ENCODE data around the gene GSK3A.

DNA sequence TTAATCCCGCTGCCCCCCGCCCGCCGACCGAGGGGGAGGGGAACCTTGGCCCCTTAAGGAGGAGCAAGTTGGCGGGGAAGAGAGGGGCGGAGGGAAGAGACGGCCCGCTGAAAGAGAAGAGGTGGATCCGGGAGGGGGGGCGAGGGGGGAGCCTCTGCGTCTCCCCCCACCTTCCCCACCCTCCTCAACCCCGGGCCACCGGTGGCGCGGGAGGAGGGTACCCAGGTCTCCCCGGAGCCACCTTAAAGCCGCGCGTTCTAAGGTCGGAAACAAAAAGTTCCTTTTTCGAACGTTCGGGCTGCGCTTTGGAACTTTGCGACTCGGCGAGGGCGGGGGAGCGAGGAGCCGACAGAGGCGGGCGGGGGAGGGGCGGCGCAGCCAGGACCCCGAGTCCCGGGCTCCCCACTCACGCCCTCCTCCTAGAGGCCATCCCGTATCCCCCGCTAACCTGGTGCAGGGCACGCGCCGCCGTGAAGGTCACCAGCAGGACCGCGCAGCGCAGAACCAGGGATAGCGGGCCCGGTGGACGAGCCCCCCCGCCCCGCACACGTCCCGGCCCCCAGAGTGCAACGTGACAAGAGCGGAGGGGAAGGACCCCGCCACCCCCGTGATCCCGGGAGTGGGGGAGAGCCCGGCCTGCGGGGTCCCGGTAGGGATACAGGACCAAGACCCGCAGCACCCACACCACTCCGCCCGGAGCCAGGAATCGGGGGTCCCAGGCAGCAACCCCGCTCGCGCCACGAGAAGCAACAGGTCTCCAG lies 11.9 kb upstream of the GSK3A start:
- no peak for TF ChIP-seq POLR2A (IDR thresholded peaks at IDR 0.05)
- TF ChIP-seq, protein P1, sequence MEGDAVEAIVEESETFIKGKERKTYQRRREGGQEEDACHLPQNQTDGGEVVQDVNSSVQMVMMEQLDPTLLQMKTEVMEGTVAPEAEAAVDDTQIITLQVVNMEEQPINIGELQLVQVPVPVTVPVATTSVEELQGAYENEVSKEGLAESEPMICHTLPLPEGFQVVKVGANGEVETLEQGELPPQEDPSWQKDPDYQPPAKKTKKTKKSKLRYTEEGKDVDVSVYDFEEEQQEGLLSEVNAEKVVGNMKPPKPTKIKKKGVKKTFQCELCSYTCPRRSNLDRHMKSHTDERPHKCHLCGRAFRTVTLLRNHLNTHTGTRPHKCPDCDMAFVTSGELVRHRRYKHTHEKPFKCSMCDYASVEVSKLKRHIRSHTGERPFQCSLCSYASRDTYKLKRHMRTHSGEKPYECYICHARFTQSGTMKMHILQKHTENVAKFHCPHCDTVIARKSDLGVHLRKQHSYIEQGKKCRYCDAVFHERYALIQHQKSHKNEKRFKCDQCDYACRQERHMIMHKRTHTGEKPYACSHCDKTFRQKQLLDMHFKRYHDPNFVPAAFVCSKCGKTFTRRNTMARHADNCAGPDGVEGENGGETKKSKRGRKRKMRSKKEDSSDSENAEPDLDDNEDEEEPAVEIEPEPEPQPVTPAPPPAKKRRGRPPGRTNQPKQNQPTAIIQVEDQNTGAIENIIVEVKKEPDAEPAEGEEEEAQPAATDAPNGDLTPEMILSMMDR (IDR thresholded peaks at IDR 0.05 in 8 of 11, conservative IDR thresholded peaks at IDR 0.05 in 3 of 11) = peak in 1 of 11 experiments; percentile 32
